Right renal cortex interstitium (tissue), 3 donors: ENCODE measurements around the gene UBE3B. TPM values are rescaled to one million over a fixed set of nuclear protein-coding genes. Genes with fewer than 3 reads are reported as not detected.

Source experiments
- DNase-seq, 3 donors: peaks; one replicate each; pipeline ENCODE4 v3.0.0-alpha.2; 2013; ENCODE audit warnings: low read depth in 3 of 3, low spot score in 2 of 3
- polyA plus RNA-seq, 3 donors: library from polyadenylated mRNA; unstranded; fragments of 120-200 nt; gene quantifications; one replicate each; pipeline ENCODE4 v1.2.1, GENCODE V29; 2013; ENCODE audit not compliant: insufficient read length in 3 of 3

UBE3B gene
- polyA plus RNA-seq, 3 donors: 28.0 to 33.3 (median 28.5) TPM

DNA sequence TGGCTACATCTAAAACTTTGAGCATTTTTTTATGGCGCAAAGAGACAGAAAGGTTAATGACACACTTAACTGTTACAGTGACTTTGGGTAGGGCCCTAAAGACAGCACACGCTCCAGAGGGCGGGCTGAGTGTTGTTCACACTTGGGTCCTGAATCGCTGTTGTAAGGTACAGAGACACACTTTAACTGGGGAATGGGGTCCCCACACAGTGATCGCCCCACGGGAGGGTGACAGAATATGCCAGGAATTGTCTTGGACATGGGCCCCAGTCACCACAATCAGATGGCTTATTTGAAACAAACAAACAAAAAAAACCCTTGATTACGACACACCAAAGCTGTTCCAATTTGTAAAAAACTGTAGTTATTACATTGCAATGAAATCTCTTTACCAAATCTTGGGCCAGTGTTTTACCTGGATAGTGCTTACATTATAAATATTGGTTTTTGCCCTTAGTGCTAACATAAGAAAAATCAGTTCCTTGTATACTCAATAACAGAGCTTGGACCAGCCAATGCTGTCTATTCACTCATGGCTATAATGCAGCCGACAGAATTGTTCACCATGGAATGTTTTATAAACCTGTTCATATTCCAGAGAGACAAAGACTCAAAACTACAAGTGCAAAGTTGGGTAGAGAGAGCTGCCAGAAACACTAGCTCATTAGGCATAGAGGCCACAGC, 28.6 kb upstream of the UBE3B start:
- DNase-seq: no peak

DNA sequence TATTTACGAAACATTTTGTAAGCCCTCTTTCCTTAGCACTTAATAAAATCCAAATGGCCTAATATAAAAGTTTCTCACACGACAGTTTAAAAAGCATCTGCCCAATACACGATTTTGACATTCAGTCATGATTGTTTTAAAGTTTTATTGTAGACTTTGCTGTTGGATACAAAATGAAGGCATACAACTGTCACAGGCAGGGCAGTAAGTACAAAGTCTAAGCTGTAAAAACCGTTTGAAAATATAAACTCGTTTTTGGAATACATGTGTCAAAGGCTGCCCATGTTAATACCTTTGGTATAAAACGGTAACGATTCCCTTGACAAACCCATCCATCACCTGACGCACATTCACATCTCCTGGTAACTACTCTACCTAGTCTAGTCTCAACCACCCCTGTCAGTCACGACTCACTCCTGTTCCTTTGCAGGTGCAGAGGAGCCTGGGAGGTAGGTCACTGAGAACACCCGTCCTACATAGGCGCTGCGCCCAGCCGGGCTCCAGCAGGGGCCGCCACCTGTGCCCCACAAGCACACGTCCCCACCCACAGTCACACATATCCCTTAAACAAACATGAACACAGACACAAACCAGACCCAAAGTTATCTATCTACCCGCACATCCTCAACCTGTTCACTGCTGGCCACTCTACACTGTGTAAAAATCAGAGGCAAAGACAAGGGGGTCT, 27.4 kb upstream of the UBE3B start:
- no peak for DNase-seq

DNA sequence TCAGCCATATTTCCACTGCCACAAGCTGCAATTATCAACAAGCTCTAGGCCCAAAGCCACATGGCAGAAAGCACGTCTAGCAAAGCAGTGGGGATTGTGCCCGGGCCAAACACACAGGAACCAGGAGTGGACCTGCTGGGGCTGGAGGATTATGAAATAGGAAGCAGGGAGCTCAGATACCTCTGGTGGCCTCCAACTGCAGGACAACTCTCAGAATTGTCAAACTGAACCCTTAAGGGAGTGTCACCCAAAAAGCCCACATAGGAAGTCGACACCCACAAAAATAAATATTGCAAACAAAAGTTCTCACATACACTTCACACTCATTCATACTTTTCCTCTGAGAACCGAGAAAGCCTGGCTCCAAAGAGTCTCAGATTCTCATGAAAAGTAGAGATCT, 26.5 kb upstream of the UBE3B start:
- DNase-seq: no peak

DNA sequence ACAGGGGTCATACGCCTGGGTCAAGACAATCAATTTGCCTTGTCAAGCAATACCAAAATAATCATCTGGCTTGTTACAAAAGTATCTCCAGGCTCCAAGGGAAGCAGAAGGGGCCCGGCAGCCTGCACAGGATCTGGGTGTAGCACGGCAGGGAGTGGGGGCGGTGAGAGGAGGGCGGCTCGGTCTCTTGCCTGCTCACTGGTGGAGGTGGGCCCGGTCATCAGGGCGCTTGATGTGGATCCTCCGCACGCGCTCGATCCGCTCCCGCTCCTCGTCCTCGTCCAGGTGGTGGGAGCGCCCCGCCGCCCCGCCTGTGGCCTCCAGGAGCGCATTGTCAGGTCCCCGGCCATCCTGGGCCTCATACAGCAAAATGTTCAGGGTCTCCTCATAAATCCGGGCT, 26.0 kb upstream of the UBE3B start:
- no peak for DNase-seq

DNA sequence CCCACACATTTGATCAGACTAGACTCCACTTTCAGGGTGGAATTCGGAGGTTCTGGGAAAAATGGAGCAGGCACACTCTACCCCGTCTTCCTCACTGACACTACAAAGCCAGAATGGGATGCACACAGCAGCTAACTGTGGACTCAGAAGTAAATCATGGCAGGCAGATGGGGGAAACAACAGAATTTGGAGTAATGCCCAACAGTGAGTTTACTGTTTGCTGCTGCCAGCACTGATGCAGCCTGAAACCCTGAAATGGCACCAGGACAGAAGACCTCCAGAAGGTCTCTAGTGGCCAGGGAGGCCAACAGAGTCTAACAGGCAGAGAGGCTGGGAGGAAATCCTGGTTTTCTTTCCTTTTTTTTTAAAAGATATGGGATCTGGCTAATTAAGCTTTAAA, 24.9 kb upstream of the UBE3B start:
- DNase-seq: no peak

DNA sequence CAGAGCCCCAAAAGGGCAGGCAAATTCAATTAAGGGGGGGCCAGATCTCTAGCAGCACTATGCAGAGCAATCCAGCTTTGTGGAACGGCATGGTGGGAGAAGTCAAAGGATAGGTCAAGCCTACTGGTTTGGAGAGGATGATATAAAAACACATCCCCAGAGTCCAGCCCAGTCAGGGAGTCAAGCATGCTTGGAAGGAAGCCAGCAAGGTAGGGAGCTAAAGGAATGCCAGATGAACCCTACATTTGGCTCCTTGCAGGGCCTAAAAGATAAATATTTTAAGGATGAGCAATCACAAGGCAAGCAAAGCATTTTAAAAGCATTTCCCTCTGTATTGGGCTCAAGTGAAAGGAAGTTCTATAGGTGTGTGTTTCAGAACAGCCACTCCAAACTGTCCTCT, 21.7 kb upstream of the UBE3B start:
- no peak for DNase-seq

DNA sequence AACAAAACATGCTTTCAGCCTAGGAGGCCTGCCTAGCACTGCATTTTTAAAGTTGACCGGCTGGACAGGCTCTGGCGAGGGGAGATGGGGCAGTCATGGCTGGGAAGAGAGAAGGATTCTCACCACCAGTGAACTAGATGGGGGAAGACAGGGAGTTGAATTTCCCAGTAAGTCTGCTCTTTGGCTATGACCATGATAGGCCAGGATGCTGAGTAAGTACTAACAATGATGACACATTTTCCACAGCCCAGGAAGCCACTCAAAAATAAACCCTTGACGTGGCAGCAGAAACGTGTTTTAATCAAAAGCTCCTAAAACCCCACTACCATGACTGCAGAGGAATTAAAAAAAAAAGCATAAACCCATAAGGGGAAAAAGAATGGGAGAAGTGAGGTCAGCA, 19.3 kb upstream of the UBE3B start:
- no peak for DNase-seq

DNA sequence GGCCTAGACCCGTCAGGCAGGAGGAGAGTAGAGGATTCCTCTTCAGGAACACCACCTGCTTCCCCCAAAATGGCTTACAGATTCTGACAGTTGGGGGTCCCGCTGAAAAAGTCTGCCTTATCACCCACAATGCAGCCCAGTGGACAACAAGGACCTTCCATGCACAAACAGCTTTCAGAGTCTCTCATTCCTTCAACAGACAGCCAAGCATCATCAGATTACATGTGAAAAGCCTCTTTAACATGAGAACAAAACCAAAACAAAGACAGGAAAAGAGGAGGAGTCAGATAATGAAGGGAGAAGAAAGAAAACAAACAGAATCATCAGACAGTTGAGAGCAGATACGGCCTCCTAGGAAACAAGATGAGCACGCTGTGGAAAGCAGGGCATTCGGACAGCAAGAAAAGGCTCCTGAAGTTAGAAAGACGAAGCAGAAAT, 18.6 kb upstream of the UBE3B start:
- DNase-seq: no peak

DNA sequence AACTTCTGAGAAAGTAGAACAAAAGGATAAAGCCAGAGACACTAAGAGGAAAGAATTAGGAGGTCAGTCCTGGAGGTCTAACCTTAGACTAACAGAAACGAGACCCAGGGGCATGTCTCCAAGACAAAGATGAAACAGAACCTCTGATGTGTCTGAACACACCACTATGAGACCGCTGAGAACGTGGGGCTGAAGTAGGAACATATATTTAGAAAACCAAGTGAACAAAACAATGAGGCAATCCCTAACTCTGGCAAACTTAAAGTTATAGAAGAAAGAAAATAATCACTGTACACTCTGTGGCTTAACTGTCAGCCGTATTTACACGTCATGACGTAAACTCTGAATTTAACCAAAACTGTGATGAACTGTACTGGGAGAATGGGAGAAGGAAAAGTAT, 18.2 kb upstream of the UBE3B start:
- no peak for DNase-seq

DNA sequence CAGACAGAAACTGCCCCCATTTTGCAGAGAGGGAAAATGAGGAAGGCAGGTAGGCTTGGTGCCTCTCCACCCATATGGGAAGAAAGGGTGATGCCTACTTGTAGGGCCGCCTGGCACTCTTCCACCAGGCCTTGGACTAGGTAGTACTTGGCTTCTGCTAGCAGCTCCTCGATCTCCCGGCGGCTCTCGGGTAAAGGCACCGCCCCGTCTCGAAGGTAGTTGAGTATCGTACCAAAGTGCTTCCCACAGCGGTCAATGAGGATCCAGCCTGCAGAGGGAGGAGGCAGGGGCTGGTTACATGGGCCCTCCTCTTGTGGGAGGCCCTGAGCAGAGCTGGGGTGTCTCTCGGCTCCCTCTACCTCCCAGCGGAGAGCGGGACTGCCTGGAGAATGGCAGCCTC, 16.9 kb upstream of the UBE3B start:
- DNase-seq: no peak

DNA sequence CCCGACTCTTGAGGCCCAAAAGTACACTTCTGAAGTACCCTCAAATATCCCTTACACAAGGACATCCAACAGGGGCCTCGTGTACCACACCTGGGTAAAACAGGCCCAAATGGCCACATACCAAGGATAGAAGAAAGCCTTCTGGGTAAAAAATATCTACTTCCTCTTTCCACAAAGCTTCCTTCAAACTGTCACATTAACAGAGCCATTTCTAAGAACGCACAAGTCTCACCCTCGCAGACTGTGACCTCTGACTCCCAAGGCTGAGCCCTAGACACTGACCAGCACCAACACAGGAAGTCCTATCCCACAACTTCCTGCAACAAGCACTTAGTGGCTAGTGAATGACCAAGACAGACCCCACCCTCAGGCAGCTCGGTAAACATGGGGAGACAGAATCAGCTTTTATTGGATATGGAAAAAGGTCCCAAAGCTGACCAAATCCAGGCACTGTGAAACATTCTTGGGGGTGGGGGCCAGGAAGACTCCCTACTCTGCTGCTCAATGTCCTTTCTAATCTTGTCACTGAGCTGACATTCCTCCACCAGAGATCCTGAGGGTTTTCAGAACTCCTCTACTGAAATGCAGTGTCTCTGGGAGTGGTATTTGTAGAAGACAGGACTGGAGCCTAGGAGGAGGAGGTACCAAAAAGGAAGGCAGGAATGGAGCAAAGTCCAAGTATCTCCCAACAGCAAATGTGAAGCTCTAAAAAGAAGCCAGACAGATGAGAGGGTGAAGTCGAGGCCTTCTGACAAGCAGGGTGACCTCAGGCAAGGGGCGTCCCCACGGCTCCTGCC, 16.2 kb upstream of the UBE3B start:
- DNase-seq: no peak

DNA sequence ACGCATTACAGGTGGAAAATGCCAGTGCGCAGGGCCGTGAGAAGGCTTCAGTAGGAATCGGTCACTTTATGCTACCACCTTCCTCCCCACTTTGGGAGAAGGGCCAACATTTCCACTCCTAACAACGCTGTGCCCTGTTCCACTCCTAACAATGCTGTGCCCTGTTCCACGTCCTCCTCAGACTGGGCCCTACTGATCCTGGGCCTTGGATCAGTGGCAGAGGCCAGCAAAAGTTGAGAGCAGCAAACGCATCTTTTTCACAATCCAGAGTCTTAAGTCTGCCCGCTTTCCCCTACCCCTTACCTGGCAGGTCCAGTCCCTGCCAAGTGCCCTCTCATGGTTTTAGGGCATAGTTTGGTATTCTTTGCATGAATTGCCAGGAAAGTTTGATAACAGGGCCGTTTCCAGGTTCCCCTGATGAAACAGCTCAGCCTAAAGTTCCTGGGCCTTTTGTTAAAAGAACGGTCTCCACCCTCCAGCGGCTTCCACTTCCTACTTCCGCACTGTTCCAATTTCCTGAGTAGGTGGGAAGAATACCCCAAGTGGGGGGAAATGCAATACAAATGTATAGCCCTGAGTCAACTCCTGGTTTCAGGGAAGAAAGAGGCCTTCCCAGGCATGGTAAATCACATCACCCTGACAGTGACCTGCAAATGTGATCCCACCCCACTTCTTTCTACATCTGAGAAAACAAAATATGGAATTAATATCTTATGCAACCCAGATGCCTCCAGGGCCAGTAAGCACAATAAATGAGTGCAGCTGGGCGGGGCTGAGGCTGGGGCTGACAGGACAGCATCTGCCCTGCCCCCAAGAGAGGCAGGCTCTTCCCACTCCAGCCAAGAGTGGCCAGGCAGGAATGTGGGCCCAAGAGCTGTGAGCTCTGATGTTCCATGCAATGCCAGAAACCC, 15.3 kb upstream of the UBE3B start:
- DNase-seq: peak in 1 of 3 donors; percentile 41

DNA sequence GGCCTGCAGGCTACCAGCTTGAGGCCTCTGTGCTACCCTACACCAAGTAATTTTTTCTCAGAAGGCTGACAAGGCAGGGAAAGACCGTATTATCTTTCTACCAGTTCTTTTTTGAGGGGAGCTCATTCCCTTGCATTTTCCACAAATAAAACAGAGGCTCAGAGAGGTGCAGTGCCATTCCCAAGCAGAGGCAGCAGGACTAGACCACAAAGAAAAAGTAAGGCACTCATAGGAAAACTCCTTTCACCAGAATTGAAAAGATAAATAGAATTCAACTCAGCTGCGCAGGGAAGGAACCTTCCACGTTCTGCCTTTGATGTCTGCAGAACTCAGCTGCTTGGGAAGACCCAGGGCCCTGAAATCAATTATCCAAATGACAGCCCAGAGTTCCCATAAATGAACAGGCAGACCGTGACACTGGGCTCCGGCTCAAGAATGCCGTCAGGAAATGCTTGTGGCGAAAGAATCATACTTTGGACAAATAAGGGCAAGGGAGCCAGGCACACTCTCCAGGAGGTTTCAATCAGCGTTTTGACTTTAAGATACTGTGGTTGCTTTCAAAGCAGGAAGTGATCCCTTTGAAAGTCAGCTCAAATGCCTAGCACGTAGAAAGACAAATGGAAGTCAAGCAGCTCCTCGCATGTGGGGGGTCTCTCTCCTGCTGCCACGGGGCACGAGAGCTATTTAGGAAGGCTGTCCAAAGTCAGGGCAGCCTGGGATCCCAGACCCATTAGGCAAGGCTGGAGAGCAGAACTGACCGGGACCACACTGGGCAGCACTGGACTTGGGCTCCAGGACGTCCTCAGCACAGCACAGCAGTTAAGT, 14.4 kb upstream of the UBE3B start:
- peak; percentile 82 to 88 (median 86) for DNase-seq

DNA sequence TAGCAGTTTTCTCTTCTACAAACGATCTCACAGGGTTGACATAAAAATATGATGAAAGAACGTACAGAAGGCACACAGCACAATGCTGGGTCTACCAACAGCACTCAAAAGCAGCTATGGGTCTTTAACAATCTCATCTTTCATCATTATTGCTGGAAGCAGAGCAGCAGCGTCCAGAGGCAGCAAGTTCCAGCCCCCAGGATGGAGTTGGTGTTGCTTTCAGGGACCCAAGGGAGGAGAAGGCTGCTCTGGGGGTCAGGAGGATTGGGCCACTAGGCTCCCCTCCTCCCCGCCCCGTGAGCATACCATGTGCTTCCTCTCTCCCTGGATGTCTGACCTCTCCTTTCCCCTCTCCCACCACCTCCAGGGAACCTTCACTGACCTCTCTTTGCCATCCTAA, 13.7 kb upstream of the UBE3B start:
- no peak for DNase-seq

DNA sequence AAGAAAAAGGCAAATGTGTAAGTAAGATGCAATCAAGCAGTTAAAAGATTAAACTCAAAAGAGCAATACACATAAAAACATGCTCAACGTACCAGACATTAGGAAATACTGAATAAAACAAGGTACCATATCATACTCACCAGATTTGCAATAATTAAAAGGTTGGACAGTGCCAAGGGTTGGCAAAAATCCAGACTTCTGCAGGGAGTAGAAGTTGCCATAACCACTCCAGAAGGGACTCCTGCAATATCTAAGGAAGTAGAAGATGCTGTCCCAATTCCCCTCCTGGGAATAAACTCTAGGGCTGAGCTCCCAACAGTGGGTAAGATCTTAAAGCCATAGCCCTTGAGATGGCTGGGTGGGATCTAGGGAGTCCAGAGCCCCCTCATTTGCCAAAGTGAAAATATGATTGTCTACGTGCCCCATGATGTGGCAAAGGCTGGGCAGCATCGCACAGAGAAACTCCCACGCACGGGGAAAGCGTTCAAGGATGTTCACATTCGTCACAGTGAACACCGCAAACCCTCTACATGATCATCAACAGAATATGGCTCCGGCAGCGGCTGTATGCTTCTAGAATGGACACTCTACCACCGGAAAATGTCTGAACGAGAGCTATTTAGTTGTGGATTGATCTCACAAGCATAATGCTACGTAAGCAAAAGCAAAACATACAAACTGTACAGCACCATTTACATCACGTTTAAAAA, 12.6 kb upstream of the UBE3B start:
- no peak for DNase-seq

DNA sequence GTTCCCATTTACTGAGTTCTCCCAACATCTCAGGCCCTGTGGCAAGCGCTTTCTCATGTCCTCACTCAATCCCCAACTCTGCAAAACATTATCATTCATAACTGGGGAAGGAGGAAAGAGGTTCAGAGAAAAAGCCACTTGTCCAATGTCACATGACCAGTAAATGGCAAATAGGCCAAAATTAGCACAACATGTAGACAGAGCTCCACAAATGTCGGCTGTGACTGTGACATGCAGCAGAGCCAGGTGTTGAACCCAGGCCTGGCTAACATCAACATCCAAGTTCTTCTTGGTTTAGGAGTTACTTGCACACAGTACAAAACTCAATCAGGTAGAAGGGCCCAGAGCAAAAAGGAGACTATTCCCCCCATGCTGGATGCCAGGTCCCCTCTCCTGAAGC, 11.1 kb upstream of the UBE3B start:
- DNase-seq: no peak

DNA sequence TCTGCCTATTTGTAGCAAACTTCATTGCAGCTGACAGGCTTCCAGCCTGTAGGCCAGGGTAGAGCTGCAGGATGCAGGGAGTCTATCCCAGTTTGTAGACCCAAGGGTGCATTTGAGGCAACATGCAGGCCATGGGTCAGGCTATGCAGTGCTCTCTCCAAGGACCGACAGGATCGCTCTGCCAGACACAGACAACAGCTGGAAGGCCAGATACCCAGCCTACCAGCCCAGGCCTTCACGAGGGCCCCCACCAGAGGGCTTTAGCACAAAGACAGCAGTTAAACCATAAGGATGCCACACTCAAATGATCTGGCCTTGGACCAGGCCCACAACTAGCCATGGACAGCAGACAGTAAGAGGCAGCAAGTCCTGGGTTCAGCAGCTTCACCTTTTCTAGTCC, 10.6 kb upstream of the UBE3B start:
- DNase-seq: no peak

DNA sequence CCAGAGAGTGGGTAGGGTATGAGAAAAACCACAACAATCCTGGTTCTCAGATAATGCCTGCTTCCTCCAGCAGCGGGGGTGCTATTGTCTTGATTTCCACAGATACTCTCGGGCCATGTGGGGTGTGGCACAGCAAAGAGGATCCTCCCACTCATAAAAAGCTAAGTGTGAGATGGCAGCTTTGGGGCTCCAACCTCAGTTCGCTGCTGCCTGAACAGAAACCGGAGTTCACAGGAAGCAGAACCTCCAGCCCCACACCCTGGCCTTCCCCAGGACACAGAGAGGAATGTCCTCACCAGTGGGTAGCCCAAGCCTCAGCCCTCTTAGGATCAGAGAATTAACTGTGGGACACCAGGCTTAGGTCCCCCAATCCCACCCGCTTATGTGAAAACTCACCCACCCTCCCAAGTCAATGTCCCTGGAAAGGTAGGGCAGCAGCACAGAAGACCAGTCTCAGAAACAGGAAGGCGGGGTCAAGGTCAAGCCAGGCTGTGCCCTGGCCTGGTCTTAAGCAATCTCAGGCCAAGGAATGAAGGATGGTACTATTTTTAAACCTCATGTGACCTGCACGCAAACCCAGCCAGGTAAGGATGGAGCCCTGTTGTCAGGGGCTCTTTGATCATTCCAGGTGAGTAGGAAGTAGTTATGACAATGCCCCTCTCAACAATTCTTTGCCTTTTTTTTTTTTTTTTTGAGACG, 9.3 kb upstream of the UBE3B start:
- DNase-seq: no peak

DNA sequence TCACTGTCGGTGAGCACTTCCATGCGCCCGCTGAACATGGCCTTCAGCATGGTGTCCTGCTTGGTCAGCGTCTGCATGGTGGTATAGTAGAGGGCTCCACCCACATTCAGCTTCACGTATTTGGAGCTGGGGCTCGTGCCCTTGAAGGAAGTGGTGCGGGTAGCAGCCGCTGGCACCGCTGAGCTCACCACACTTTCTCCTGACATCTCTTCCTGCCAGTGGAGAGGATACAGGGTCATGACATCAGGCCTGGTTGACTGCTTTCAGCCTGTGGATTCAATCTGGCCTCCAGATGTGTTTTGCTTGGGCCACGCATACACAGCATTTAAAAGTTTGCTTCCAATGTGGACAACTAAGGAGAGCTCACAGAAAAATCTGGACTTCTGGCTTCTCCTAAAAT, 7.9 kb upstream of the UBE3B start:
- DNase-seq: no peak
